GM12891 (cell line): ENCODE results near the gene DAO.

Experiments used
- PAX5 ChIP-seq: IDR thresholded peaks from 2 replicates; pipeline ENCODE4 v1.6.1; 2011; ENCODE audit warnings: low read length, moderate library complexity, mild to moderate bottlenecking; ENCODE audit not compliant: insufficient read depth, severe bottlenecking
- POLR2A ChIP-seq: IDR thresholded peaks from 2 replicates; pipeline ENCODE4 v1.6.1; 2011; ENCODE audit warnings: low read depth, low read length, control low read depth
- POLR2AphosphoS5 ChIP-seq: IDR thresholded peaks from 2 replicates; pipeline ENCODE4 v1.6.1; 2011; ENCODE audit warnings: low read depth, low read length, control low read depth
- POU2F2 ChIP-seq: IDR thresholded peaks from 2 replicates; pipeline ENCODE4 v1.6.1; 2011; ENCODE audit warnings: low read depth, mild to moderate bottlenecking, control low read depth, low read length, moderate library complexity
- SPI1 ChIP-seq: IDR thresholded peaks from 2 replicates; pipeline ENCODE4 v1.6.1; 2011; ENCODE audit warnings: low read depth, low read length, control low read depth
- TAF1 ChIP-seq: IDR thresholded peaks from 2 replicates; pipeline ENCODE4 v1.6.1; 2011; ENCODE audit warnings: low read depth, low read length, control low read depth

GRCh38 chr12:108914121-108914531 is 34.2 kb downstream of the DAO start:
- TF ChIP-seq POLR2AphosphoS5: no peak
- TF ChIP-seq POLR2A: no peak
- no peak for TF ChIP-seq SPI1
- TF ChIP-seq TAF1: no peak
- TF ChIP-seq POU2F2: no peak
- no peak for TF ChIP-seq PAX5
